ENCODE data around the gene VAV2.

The VAV2 gene

DNA sequence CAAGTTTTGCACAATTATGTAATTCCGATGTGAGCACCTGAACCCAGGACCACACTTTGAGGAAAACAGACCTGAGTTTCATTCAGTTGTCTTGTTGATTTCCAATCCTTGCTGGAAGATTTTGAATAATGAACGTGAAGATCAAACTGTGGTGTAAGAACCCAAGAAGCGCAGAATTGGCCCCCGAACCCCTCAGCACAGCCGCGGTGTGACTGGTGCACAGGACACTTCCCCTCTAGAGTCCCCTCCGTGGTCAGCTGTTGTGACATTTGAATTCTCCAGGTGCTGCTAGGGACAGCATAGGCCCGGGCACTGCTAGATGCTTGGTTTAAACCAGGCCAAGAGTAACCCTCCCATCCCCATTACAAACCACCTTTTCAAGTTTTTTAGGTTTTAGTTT, 34.9 kb upstream of the VAV2 start:
- 97 to 99% methylated on average over 6 to 7 of the region's 8 CpGs for WGBS, 2 experiments (ENCODE audit: insufficient coverage in 2 of 2)
- Histone ChIP-seq H3K36me3 (ENCODE audit: control insufficient read depth, insufficient read depth, low read length) (peaks cover 42% of the 10 kb centered on the region), H3K4me3 (ENCODE audit: extremely low read depth, insufficient read depth, low read length, poor library complexity, severe bottlenecking) (no peak overlapping the region), H3K4me1 (ENCODE audit: control insufficient read depth, insufficient read depth, low read length, poor library complexity, severe bottlenecking) (peaks cover 8% of the 10 kb centered on the region), H3K9me3 (ENCODE audit: control insufficient read depth, low read length) (no peaks in the 10 kb centered on the region), H3K27ac (ENCODE audit: low read depth, low read length, severe bottlenecking) (no peak overlapping the region)

DNA sequence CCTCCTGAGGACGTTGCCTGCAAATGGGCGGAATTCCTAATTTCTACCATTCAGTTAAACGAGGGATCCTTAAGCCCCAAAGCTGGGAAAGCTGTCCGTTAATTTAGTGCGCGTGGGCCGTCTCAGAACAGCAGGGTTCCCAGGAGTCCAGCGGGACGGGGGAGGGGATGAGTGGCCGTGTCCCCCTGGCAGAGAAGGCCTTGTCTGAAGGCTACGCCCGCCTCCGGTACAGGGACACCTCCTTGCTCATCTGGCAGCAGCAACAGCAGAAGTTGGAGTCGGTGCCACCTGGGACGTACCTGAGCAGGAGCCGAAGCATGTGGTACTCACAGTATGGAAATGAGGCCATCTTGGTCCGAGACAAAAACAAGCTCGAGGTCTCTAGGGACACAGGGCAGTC, 34.5 kb upstream of the VAV2 start:
- Histone ChIP-seq H3K4me1 (ENCODE audit: control insufficient read depth, insufficient read depth, low read length, poor library complexity, severe bottlenecking) (peaks cover 8% of the 10 kb centered on the region), H3K27ac (ENCODE audit: low read depth, low read length, severe bottlenecking) (no peak overlapping the region), H3K9me3 (ENCODE audit: control insufficient read depth, low read length) (no peaks in the 10 kb centered on the region), H3K36me3 (ENCODE audit: control insufficient read depth, insufficient read depth, low read length) (peaks cover 38% of the 10 kb centered on the region), H3K4me3 (ENCODE audit: extremely low read depth, insufficient read depth, low read length, poor library complexity, severe bottlenecking) (peak overlapping the region; percentile 79)
- 89 to 91% methylated on average over 18 of the region's 18 CpGs for WGBS, 2 experiments (ENCODE audit: insufficient coverage in 2 of 2)

DNA sequence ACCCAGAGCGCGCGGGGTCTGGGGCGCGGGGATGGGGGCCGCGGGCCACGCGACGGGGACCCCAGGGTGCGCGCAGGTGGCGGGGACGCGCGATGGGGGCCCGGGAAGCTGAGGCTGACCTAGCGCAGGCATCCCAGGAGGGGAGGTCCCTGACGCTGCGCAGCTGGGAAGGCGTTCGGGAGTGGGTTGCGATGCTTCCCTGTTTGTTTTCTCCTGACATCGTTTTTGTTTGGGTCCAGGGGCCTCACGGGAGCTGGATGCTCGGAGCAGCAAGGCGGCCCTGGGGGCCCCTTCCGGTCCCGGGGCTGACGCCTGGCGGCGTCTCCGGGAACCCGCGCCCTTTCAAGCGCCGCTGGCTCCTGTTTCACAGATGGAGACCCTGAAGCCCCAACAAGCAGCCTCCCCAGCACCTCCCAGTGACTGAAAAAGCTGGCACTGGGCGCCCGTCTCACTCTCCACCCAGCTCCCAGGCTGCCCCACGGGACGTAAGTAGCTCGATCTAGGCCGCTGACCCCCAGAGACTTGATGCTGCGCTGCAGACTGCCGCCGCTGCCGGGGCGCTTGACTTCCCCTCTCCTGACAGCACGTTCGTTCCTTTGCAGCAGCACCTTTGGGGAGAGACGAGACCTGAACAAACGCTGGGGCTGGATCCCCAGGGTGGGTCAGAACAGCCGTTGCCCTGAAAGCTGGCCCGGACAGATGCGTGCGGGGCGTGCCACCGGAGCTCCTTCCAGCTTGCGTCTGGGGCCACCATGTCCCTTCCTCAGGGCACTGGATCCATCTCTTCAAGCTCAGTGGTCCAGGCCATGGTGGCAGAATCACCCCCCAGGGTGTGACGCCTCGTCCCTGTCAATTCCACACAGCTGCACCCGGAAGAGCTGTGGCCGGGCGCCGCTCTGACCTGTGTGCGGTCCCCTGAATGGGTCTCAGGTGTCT, 33.8 kb upstream of the VAV2 start:
- 18 to 20% methylated on average over 37 to 56 of the region's 66 CpGs for WGBS, 2 experiments (ENCODE audit: insufficient coverage in 2 of 2)
- no peaks in the 10 kb centered on the region for H3K9me3 ChIP-seq (ENCODE audit: control insufficient read depth, low read length)
- H3K27ac ChIP-seq (ENCODE audit: low read depth, low read length, severe bottlenecking) = peak overlapping the region; percentile 69
- peaks cover 31% of the 10 kb centered on the region for H3K36me3 ChIP-seq (ENCODE audit: control insufficient read depth, insufficient read depth, low read length)
- H3K4me1 ChIP-seq (ENCODE audit: control insufficient read depth, insufficient read depth, low read length, poor library complexity, severe bottlenecking) = peaks cover 8% of the 10 kb centered on the region
- H3K4me3 ChIP-seq (ENCODE audit: extremely low read depth, insufficient read depth, low read length, poor library complexity, severe bottlenecking) = peak overlapping the region; percentile 79

DNA sequence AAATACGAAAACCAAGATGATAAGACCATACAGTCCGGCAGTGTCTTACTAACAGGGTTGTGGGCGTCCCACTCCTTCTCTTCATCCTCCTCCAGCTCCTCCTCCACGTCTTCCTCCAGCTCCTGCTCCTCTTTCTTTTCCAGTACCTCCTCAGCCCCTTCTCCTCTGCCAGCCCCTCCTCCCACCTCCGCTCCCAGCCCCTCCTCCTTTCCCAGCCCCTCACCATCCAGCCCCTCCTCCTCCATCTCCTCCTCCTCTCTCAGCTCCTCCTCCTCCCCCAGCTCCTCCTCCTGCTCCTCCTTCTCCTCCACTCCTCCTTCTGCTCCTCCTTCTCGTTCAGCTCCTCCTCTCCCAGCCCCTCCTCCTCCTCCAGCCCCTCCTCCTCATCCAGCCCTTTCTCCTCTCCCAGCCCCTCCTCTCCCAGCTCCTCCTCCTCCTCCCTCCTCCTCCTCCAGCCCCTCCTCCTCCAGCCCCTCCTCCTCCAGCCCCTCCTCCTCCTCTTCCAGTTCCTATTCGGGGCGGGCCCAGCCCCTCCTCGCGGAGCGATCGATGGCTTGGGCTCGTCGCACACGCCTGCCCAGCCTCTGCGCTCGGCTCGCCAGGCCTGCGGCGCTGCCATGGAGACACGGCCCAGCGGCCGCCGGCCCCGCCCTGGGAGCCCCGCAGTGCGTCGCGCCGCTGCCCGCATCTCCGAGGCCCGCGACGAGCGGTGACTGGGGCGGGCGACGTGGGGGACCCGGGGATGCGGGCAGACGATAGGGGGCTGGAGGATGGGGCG, 32.9 kb upstream of the VAV2 start, which contains the start of gene BRD3OS:
Gene BRD3OS (plus strand): TSS at position 654 of the 778 bp plus-strand sequence. CDS start 1,267 bp downstream, outside the sequence.
- Histone ChIP-seq H3K4me3 (ENCODE audit: extremely low read depth, insufficient read depth, low read length, poor library complexity, severe bottlenecking) (peak within 1 kb of the TSS; percentile 79), H3K9me3 (ENCODE audit: control insufficient read depth, low read length) (no peaks in the 10 kb centered on the region), H3K27ac (ENCODE audit: low read depth, low read length, severe bottlenecking) (peak within 1 kb of the TSS; percentile 69), H3K36me3 (ENCODE audit: control insufficient read depth, insufficient read depth, low read length) (peaks cover 25% of the 10 kb centered on the region), H3K4me1 (ENCODE audit: control insufficient read depth, insufficient read depth, low read length, poor library complexity, severe bottlenecking) (peaks cover 8% of the 10 kb centered on the region)
- WGBS, 2 experiments (ENCODE audit: insufficient coverage in 2 of 2) = 3% methylated on average over 32 to 37 of the region's 43 CpGs

DNA sequence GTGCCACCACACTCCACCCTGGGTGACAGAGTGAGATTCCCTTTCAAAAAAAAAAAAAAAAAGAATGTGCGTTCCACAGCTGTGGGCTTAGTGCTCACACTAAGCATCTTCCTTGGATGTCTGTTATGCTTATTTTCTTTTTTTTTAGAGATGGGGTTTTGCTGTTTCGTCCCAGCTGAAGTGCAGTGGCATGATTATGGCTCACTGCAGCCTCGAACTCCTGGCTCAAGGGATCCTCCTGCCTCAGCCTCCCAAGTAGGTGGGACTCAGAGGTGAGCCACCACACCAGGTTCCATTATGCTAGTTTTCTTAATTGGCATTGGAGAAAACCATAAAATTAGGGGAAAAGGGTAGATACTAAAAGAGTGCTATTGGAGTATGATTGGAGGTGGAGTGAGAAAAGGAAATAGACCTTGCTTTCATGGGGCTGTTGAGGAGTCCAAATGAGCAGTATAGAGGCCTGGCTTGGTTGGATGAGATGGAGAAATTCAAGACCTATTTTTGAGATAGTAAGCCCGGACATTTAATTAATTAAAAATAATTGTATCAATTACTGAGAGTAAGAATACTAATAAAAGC, 32.2 kb upstream of the VAV2 start:
- H3K27ac ChIP-seq (ENCODE audit: low read depth, low read length, severe bottlenecking) = no peak overlapping the region
- peaks cover 19% of the 10 kb centered on the region for H3K36me3 ChIP-seq (ENCODE audit: control insufficient read depth, insufficient read depth, low read length)
- peak overlapping the region; percentile 20 for H3K4me3 ChIP-seq (ENCODE audit: extremely low read depth, insufficient read depth, low read length, poor library complexity, severe bottlenecking)
- WGBS, 2 experiments (ENCODE audit: insufficient coverage in 2 of 2) = 100% methylated on average over 1 of the region's 4 CpGs
- peaks cover 8% of the 10 kb centered on the region for H3K4me1 ChIP-seq (ENCODE audit: control insufficient read depth, insufficient read depth, low read length, poor library complexity, severe bottlenecking)
- no peaks in the 10 kb centered on the region for H3K9me3 ChIP-seq (ENCODE audit: control insufficient read depth, low read length)

DNA sequence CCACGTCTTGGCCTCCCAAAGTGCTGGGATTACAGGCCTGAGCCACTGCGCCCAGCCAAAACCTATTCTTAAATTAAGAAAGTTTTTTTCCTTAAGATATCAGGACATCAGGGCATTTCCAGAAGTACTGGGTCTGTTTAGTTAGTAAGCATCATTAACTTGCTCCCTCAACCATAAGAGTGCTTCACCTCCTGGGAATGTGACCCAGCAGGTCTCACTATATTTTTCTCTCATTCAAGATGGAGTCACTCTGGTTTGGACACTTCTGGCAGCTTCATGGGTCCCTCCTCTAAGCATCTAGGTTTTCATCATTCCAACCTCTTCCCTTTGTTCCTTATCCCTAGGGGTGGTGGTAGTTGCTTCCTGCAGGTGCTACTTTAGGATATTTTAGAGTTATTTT, 22.8 kb upstream of the VAV2 start:
- peaks cover 26% of the 10 kb centered on the region for H3K9me3 ChIP-seq (ENCODE audit: control insufficient read depth, low read length)
- no peak overlapping the region for H3K27ac ChIP-seq (ENCODE audit: low read depth, low read length, severe bottlenecking)
- no peak overlapping the region for H3K4me3 ChIP-seq (ENCODE audit: extremely low read depth, insufficient read depth, low read length, poor library complexity, severe bottlenecking)
- H3K4me1 ChIP-seq (ENCODE audit: control insufficient read depth, insufficient read depth, low read length, poor library complexity, severe bottlenecking) = no peaks in the 10 kb centered on the region
- no CpG with 5 or more reads among the region's 2 CpGs for WGBS, 2 experiments (ENCODE audit: insufficient coverage in 2 of 2)
- H3K36me3 ChIP-seq (ENCODE audit: control insufficient read depth, insufficient read depth, low read length) = no peaks in the 10 kb centered on the region

DNA sequence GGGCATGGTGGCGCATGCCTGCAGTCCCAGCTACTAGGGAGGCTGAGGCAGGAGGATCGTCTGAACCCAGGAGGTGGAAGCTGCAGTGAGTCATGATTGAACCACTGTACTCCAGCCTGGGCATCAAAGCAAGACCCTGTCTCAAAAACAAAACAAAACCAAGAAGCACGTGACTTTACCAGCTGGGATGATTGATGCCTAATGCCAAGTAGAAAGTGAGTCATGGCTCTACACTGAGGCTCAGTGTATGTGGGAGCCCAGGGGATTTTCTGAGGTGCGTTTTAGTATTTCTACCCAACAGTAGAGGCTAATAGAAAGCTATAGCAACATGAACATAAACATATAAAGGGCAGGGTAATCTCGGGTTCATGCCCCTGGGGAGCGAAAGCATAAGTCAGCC, 19.3 kb upstream of the VAV2 start:
- H3K4me1 ChIP-seq (ENCODE audit: control insufficient read depth, insufficient read depth, low read length, poor library complexity, severe bottlenecking) = no peaks in the 10 kb centered on the region
- peaks cover 26% of the 10 kb centered on the region for H3K9me3 ChIP-seq (ENCODE audit: control insufficient read depth, low read length)
- H3K4me3 ChIP-seq (ENCODE audit: extremely low read depth, insufficient read depth, low read length, poor library complexity, severe bottlenecking) = no peak overlapping the region
- WGBS, 2 experiments (ENCODE audit: insufficient coverage in 2 of 2) = 85 to 92% methylated on average over 4 to 5 of the region's 6 CpGs
- no peaks in the 10 kb centered on the region for H3K36me3 ChIP-seq (ENCODE audit: control insufficient read depth, insufficient read depth, low read length)
- no peak overlapping the region for H3K27ac ChIP-seq (ENCODE audit: low read depth, low read length, severe bottlenecking)

DNA sequence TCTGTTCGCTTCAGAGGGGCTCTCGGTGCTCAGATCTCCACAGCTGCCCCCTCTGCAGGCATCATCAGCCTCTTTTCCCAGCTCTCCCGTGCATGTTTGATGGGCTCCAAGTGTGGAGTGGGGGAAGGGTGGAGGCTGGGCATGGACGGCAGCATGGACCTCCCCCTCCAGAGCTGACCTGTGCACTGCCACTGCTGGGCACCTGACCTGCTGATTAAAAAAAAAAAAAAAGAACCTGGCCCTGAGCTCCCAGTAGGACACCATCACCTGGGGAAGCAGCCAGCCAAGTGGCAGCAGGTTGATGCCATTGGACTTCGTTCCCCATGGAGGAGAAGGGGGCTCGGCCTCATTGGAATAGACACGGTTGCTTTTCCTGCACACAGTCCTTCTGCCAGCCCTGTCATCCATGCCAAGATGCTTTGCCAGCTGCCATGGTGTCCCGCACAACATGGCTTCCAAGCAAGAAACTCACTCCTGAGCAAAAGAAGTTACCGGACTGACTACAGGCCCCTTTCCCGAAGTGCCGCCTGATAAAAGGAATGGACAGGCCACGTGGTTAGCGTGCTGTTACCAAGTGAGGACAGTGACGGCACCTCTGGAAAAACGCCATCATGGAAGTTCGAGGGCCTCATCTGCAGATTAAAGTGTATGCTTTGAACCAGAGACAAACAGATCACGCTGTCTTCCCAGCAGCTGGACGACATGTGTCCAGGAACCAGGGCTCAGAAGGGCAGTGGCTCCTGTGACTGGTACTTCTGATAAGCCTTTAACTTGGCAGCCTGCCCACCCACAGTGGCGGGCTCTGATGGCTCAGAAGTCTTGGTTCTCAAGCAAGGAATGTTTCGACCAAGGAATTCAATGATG, 18.4 kb upstream of the VAV2 start:
- H3K36me3 ChIP-seq (ENCODE audit: control insufficient read depth, insufficient read depth, low read length) = no peaks in the 10 kb centered on the region
- no peak overlapping the region for H3K27ac ChIP-seq (ENCODE audit: low read depth, low read length, severe bottlenecking)
- no peaks in the 10 kb centered on the region for H3K4me1 ChIP-seq (ENCODE audit: control insufficient read depth, insufficient read depth, low read length, poor library complexity, severe bottlenecking)
- no peak overlapping the region for H3K4me3 ChIP-seq (ENCODE audit: extremely low read depth, insufficient read depth, low read length, poor library complexity, severe bottlenecking)
- WGBS, 2 experiments (ENCODE audit: insufficient coverage in 2 of 2) = 87 to 96% methylated on average over 18 of the region's 20 CpGs
- H3K9me3 ChIP-seq (ENCODE audit: control insufficient read depth, low read length) = peaks cover 26% of the 10 kb centered on the region

DNA sequence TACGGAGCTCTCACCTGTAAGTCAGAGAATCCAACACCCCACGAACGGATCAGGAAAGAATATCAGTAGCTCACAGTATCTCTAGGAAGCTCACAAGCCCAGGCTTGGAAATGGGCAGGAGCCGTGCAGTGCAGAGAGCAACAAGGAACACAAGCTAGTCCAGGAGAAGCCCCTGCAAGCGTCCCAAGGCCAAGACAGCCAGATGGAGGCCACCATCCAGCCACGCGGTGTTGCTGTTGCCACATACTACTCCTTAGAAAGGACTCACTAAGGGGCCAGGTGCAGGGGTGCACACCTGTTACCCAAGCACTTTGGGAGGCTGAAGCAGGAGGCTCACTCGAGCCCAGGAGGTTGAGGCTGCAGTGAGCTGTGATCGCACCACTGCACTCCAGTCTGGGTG, 15.4 kb upstream of the VAV2 start:
- 91 to 92% methylated on average over 7 to 8 of the region's 9 CpGs for WGBS, 2 experiments (ENCODE audit: insufficient coverage in 2 of 2)
- H3K4me3 ChIP-seq (ENCODE audit: extremely low read depth, insufficient read depth, low read length, poor library complexity, severe bottlenecking) = no peak overlapping the region
- no peaks in the 10 kb centered on the region for H3K4me1 ChIP-seq (ENCODE audit: control insufficient read depth, insufficient read depth, low read length, poor library complexity, severe bottlenecking)
- peaks cover 17% of the 10 kb centered on the region for H3K9me3 ChIP-seq (ENCODE audit: control insufficient read depth, low read length)
- no peak overlapping the region for H3K27ac ChIP-seq (ENCODE audit: low read depth, low read length, severe bottlenecking)
- H3K36me3 ChIP-seq (ENCODE audit: control insufficient read depth, insufficient read depth, low read length) = no peaks in the 10 kb centered on the region

DNA sequence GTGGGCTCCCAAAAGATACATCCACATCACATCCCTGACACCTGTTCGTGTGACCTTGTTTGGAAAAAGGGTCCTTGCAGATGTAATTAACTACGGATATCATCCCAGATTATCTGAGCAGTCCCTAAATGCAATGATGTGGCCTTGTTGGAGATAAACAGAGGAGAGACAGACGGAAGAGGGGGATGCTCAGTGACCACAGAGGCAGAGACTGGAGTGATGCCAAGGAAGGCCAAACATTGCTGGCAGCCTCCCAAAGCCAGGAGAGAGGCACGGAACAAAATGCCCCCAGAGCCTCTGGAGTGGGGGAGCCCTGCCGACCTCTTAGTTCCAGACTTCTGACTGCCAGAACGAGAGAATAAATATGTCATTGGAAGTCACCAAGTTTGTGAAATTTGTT, 15.0 kb upstream of the VAV2 start:
- Histone ChIP-seq H3K27ac (ENCODE audit: low read depth, low read length, severe bottlenecking) (no peak overlapping the region), H3K4me1 (ENCODE audit: control insufficient read depth, insufficient read depth, low read length, poor library complexity, severe bottlenecking) (no peaks in the 10 kb centered on the region), H3K9me3 (ENCODE audit: control insufficient read depth, low read length) (peaks cover 17% of the 10 kb centered on the region), H3K36me3 (ENCODE audit: control insufficient read depth, insufficient read depth, low read length) (no peaks in the 10 kb centered on the region), H3K4me3 (ENCODE audit: extremely low read depth, insufficient read depth, low read length, poor library complexity, severe bottlenecking) (no peak overlapping the region)
- WGBS, 2 experiments (ENCODE audit: insufficient coverage in 2 of 2) = 74 to 88% methylated on average over 5 to 6 of the region's 6 CpGs

Measured in mesodermal cell (in vitro differentiated cells).